Measurements from ENCODE around the gene ZNF343.

The ZNF343 gene

DNA sequence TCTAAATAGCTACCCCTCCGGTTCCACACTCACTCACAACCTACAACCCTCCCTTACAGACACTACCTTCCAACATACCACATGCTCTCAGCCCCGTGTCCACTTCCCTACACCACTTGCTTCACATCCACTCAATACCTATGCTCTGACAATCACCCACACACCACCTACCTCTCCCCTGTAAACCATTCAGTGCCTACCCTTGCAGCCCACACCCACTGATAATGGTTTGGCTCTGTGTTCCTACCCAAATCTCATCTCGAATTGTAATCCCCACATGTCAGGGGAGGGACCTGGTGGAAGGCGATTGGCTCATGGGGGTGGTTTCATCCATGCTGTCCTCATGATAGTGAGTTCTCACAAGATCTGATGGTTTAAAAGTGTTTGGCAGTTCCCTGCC lies 9.8 kb upstream of the ZNF343 start:
- Mint-ChIP-seq H3K27me3 (ENCODE audit: low read depth, poor library complexity) (peaks cover 58% of the 10 kb centered on the region), H3K4me3 (no peak overlapping the region), H3K4me1 (no peaks in the 10 kb centered on the region), H3K27ac (no peak overlapping the region), H3K36me3 (ENCODE audit: low read depth) (no peaks in the 10 kb centered on the region), H3K9me3 (no peaks in the 10 kb centered on the region)
- no peak for DNase-seq
- TF ChIP-seq, protein P1, sequence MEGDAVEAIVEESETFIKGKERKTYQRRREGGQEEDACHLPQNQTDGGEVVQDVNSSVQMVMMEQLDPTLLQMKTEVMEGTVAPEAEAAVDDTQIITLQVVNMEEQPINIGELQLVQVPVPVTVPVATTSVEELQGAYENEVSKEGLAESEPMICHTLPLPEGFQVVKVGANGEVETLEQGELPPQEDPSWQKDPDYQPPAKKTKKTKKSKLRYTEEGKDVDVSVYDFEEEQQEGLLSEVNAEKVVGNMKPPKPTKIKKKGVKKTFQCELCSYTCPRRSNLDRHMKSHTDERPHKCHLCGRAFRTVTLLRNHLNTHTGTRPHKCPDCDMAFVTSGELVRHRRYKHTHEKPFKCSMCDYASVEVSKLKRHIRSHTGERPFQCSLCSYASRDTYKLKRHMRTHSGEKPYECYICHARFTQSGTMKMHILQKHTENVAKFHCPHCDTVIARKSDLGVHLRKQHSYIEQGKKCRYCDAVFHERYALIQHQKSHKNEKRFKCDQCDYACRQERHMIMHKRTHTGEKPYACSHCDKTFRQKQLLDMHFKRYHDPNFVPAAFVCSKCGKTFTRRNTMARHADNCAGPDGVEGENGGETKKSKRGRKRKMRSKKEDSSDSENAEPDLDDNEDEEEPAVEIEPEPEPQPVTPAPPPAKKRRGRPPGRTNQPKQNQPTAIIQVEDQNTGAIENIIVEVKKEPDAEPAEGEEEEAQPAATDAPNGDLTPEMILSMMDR (IDR thresholded peaks at IDR 0.05), result no peak

DNA sequence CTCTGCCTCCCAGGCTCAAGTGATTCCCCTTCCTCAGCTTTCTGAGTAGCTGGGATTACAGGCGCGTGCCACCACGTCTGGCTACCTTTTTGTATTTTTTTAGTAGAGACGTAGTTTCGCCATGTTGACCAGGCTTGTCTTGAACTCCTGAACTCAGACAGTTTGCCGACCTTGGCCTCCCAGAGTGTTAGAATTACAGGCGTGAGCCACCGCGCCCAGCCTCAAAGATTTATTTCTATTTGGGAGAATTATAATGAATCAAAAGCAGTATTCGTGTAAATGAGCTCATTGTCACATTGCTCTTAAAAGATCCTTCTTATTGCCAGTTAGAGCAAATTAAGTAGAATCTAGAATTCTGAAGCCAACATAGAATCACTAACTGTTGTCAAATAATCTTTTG lies 9.4 kb upstream of the ZNF343 start:
- Mint-ChIP-seq H3K27me3 (ENCODE audit: low read depth, poor library complexity) (peaks cover 59% of the 10 kb centered on the region), H3K4me1 (no peaks in the 10 kb centered on the region), H3K9me3 (no peaks in the 10 kb centered on the region), H3K27ac (no peak overlapping the region), H3K4me3 (no peak overlapping the region), H3K36me3 (ENCODE audit: low read depth) (no peaks in the 10 kb centered on the region)
- DNase-seq, result no peak
- TF ChIP-seq, protein P1 (IDR thresholded peaks at IDR 0.05), result no peak

DNA sequence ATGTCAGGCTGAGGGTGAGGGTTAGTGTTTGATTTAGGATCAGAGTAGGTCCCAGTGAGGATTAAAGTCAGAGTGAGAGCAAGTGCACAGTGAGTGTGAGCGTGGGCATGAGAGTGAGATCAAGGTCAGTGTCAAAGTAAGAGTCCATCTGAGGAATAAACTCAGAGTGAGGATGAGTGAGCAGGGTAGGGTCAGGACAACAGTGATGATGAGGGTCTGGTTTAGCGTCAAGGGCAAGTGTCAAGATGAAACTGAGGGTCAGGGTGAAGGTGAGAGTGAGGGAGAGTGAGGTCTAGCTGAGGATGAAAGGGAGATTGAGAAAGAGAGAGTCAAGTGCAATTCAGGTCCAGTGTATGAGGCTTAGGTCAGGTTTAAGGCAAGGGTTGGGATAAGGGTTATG lies 7.7 kb upstream of the ZNF343 start:
- DNase-seq, result no peak
- Mint-ChIP-seq H3K27me3 (ENCODE audit: low read depth, poor library complexity) (peaks cover 61% of the 10 kb centered on the region), H3K9me3 (no peaks in the 10 kb centered on the region), H3K4me1 (no peaks in the 10 kb centered on the region), H3K36me3 (ENCODE audit: low read depth) (no peaks in the 10 kb centered on the region), H3K4me3 (no peak overlapping the region), H3K27ac (no peak overlapping the region)
- TF ChIP-seq, protein P1 (IDR thresholded peaks at IDR 0.05), result no peak

DNA sequence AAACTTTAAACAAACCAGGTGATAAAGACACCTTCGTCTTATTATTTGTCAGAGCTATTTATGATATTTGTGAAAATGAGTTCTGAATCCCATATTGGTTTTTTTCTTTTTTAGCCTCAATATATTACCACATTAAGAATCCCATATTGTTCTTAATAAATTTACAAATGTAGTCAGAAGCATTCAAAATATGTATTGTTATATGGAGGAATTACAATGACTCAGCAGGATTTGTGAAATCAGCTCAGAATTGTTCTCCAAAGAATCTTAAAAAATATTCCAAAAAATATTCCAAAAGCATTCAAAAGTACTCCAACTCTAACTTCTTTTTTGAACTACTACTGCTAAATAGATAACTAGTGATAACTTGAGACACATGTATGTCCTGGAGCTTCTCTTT lies 6.5 kb upstream of the ZNF343 start:
- no peaks in the 10 kb centered on the region for H3K9me3 Mint-ChIP-seq
- no peak overlapping the region for H3K27ac Mint-ChIP-seq
- TF ChIP-seq, protein P1 (IDR thresholded peaks at IDR 0.05), result no peak
- no peak overlapping the region for H3K4me3 Mint-ChIP-seq
- H3K4me1 Mint-ChIP-seq, result peaks cover 3% of the 10 kb centered on the region
- no peaks in the 10 kb centered on the region for H3K36me3 Mint-ChIP-seq (ENCODE audit: low read depth)
- H3K27me3 Mint-ChIP-seq (ENCODE audit: low read depth, poor library complexity), result peaks cover 63% of the 10 kb centered on the region
- DNase-seq, result no peak

DNA sequence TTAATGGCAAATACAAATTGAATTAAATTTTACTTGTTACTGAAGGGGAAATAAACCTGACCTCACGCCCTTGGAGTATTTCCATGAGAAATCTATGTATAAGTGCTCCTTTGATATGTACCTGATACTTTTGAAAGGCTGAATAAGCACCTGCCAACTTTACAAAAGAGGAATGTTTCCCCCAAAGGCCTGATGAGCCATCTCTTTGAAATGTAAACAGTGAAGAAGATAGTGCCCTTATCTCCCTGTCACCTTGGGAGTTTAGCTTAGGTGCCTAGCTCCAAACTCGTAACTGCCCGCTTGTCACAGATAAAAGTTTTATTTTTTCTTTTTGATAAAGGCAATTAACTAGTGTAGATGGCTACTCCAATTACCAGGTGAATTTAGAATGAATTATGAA lies 1.1 kb upstream of the ZNF343 start:
- no peak for DNase-seq
- H3K4me3 Mint-ChIP-seq, result peak overlapping the region; percentile 97

DNA sequence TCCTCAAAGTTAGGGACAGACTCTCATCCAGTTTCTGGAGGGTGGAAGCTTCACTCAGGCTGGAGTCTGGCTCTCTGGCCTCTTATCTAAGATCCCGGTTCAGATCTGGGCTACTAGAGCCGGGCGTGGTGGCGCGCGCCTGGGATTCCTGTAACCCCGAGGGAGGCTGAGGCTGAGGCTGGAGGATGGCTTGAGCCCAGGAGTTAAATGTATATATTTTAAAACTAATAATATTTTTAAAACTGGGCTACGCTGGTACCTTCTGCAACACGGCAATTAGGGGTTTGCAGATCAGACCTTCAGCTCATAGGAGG lies 710 bp upstream of the ZNF343 start:
- Mint-ChIP-seq H3K4me3 (peak overlapping the region; percentile 97), H3K4me1 (peaks cover 24% of the 10 kb centered on the region), H3K9me3 (peaks cover 16% of the 10 kb centered on the region), H3K27me3 (ENCODE audit: low read depth, poor library complexity) (peaks cover 51% of the 10 kb centered on the region), H3K27ac (no peak overlapping the region), H3K36me3 (ENCODE audit: low read depth) (peaks cover 10% of the 10 kb centered on the region)
- TF ChIP-seq, protein P1 (IDR thresholded peaks at IDR 0.05), result no peak
- DNase-seq, result peak; percentile 34

More for the DNA sequence above, 1.1 kb upstream of the ZNF343 start:
- H3K4me1 Mint-ChIP-seq, result peaks cover 24% of the 10 kb centered on the region
- H3K27ac Mint-ChIP-seq, result no peak overlapping the region
- TF ChIP-seq, protein P1 (IDR thresholded peaks at IDR 0.05), result no peak
- H3K9me3 Mint-ChIP-seq, result peaks cover 13% of the 10 kb centered on the region
- H3K27me3 Mint-ChIP-seq (ENCODE audit: low read depth, poor library complexity), result peaks cover 52% of the 10 kb centered on the region
- peaks cover 6% of the 10 kb centered on the region for H3K36me3 Mint-ChIP-seq (ENCODE audit: low read depth)

All from nephron progenitor cell (in vitro differentiated cells).